SK-N-SH (cell line): ENCODE measurements around the gene TRIM47. TPM values are rescaled to one million over a fixed set of nuclear protein-coding genes. Genes with fewer than 3 reads are reported as not detected.

Source experiments
- CTCF ChIA-PET: fragments of 300-600, 350-600 bp; formaldehyde crosslinking; extraction: SDS; loops from one replicate; lab custom pipeline; 2021; lab: Yijun Ruan, JAX
- POLR2A ChIA-PET: fragments of 350-600 bp; sonication (Branson Sonifier 250); formaldehyde crosslinking; extraction: SDS; loops from one replicate; lab custom pipeline; 2020; ENCODE audit warnings: antibody characterized with exemption, inconsistent platforms; lab: Yijun Ruan, JAX
- DNase-seq: peaks from one replicate; pipeline ENCODE4 v3.0.0; 2012
- H2AFZ ChIP-seq: fragments of 200-600 bp; sonication (generic); 2 replicates; pipeline ENCODE4 v1.8.1; 2016; ENCODE audit warnings: antibody characterized with exemption, mild to moderate bottlenecking, low read depth
- H3F3A ChIP-seq: fragments of 200-600 bp; sonication (generic); replicated peaks from 2 replicates; pipeline ENCODE3; 2016; ENCODE audit warnings: antibody characterized with exemption, mild to moderate bottlenecking; ENCODE audit not compliant: insufficient read depth
- H3K27ac ChIP-seq, 2 experiments: fragments of 200-500 bp in 1 of 2; fragments of 200-600 bp in 1 of 2; sonication (Bioruptor generic) in 1 of 2; sonication (generic), shearing (Covaris generic) in 1 of 2; 2 replicates each; pipeline versions ENCODE4 v1.5.1 to v1.6.1; 2014 to 2016; ENCODE audit warnings: low read depth in 2 of 2, inconsistent platforms in 1 of 2, low read length in 1 of 2, mild to moderate bottlenecking in 1 of 2, mixed read lengths in 1 of 2
- H3K27me3 ChIP-seq: fragments of 200-600 bp; sonication (generic), shearing (Covaris generic); 2 replicates; pipeline ENCODE4 v1.6.1; 2016; ENCODE audit warnings: mixed run types; ENCODE audit not compliant: insufficient read depth
- H3K36me3 ChIP-seq, 2 experiments: fragments of 200-500 bp in 1 of 2; fragments of 200-600 bp in 1 of 2; sonication (Bioruptor generic) in 1 of 2; sonication (generic) in 1 of 2; replicated peaks in 1 of 2; 2 replicates each; pipeline versions ENCODE3 to v1.5.1; 2014 to 2016; ENCODE audit warnings: low read length in 1 of 2, mild to moderate bottlenecking in 1 of 2; ENCODE audit not compliant: insufficient read depth in 2 of 2, control insufficient read depth in 1 of 2
- H3K4me1 ChIP-seq, 2 experiments: fragments of 200-500 bp in 1 of 2; fragments of 200-600 bp in 1 of 2; sonication (Bioruptor generic) in 1 of 2; sonication (generic), shearing (Covaris generic) in 1 of 2; 2 replicates each; pipeline versions ENCODE4 v1.5.1 to v1.6.1; 2014 to 2016; ENCODE audit warnings: low read depth in 1 of 2, low read length in 1 of 2, mixed run types in 1 of 2; ENCODE audit not compliant: insufficient read depth in 2 of 2, control insufficient read depth in 1 of 2
- H3K4me2 ChIP-seq: fragments of 200-600 bp; sonication (generic), shearing (Covaris generic); 2 replicates; pipeline ENCODE4 v1.6.1; 2017; ENCODE audit warnings: mixed run types
- H3K4me3 ChIP-seq, 2 experiments: fragments of 200-500 bp in 1 of 2; fragments of 200-600 bp in 1 of 2; sonication (Bioruptor generic) in 1 of 2; sonication (generic), shearing (Covaris generic) in 1 of 2; 2 replicates each; pipeline versions ENCODE4 v1.5.1 to v1.8.1; 2014 to 2016; ENCODE audit warnings: low read depth in 2 of 2, inconsistent platforms in 1 of 2, low read length in 1 of 2, mild to moderate bottlenecking in 1 of 2, mixed read lengths in 1 of 2, moderate library complexity in 1 of 2
- H3K79me2 ChIP-seq: fragments of 200-600 bp; sonication (generic); 2 replicates; pipeline ENCODE4 v1.8.1; 2017; ENCODE audit warnings: mild to moderate bottlenecking; ENCODE audit not compliant: insufficient read depth
- H3K9ac ChIP-seq: fragments of 200-600 bp; sonication (generic); 2 replicates; pipeline ENCODE4 v1.6.1; 2017; ENCODE audit warnings: mixed run types
- H3K9me2 ChIP-seq: fragments of 200-600 bp; sonication (generic); 2 replicates; pipeline ENCODE4 v1.6.1; 2017; ENCODE audit warnings: mixed run types
- H3K9me3 ChIP-seq: fragments of 200-600 bp; sonication (generic); 2 replicates; pipeline ENCODE4 v1.6.1; 2017; ENCODE audit warnings: mixed run types, mild to moderate bottlenecking, moderate library complexity
- H4K20me1 ChIP-seq: fragments of 200-600 bp; sonication (generic); 2 replicates; pipeline ENCODE4 v1.6.1; 2017; ENCODE audit warnings: mild to moderate bottlenecking, mixed run types; ENCODE audit not compliant: insufficient read depth
- CTCF ChIP-seq: fragments of 200-600 bp; sonication (generic); IDR thresholded peaks from 2 replicates; pipeline ENCODE4 v1.6.1; 2017; ENCODE audit warnings: antibody characterized with exemption, mild to moderate bottlenecking, moderate library complexity
- EP300 ChIP-seq, 2 experiments: IDR thresholded peaks; 2 replicates each; pipeline versions ENCODE4 v1.4.0 to v1.6.1; 2012; ENCODE audit warnings: borderline replicate concordance in 1 of 2, low read depth in 1 of 2, low read length in 1 of 2
- EZH2phosphoT487 ChIP-seq: fragments of 200-600 bp; sonication (generic); IDR thresholded peaks from 2 replicates; pipeline ENCODE4 v1.6.1; 2017; ENCODE audit warnings: low read depth, mixed run types, mild to moderate bottlenecking, antibody characterized with exemption, moderate library complexity, borderline replicate concordance
- FOSL2 ChIP-seq: IDR thresholded peaks from 2 replicates; pipeline ENCODE4 v1.4.0; 2012; ENCODE audit warnings: low read depth, mild to moderate bottlenecking, moderate library complexity, borderline replicate concordance
- GABPA ChIP-seq: IDR thresholded peaks from 2 replicates; pipeline ENCODE4 v1.4.0; 2012; ENCODE audit warnings: low read depth, mild to moderate bottlenecking
- MEF2A ChIP-seq: IDR thresholded peaks from 2 replicates; pipeline ENCODE4 v1.4.0; 2012; ENCODE audit warnings: low read depth, borderline replicate concordance
- POLR2AphosphoS5 ChIP-seq: IDR thresholded peaks from 2 replicates; pipeline ENCODE4 v1.6.1; 2012; ENCODE audit warnings: low read depth, low read length
- RAD21 ChIP-seq: IDR thresholded peaks from 2 replicates; pipeline ENCODE4 v1.6.1; 2012; ENCODE audit warnings: mild to moderate bottlenecking, low read length
- RCOR1 ChIP-seq: fragments of 150-350 bp; IDR thresholded peaks from 2 replicates; pipeline ENCODE4 v1.6.1; 2017; ENCODE audit warnings: antibody characterized with exemption, low read length
- REST ChIP-seq: IDR thresholded peaks from 2 replicates; pipeline ENCODE4 v1.6.1; 2012; ENCODE audit warnings: mild to moderate bottlenecking, low read depth, low read length, moderate library complexity
- TCF12 ChIP-seq: IDR thresholded peaks from 2 replicates; pipeline ENCODE4 v1.4.0; 2012
- TEAD4 ChIP-seq: IDR thresholded peaks from 2 replicates; pipeline ENCODE4 v1.4.0; 2012; ENCODE audit warnings: mild to moderate bottlenecking, borderline replicate concordance; ENCODE audit not compliant: insufficient read depth
- USF2 ChIP-seq: fragments of 150-350 bp; IDR thresholded peaks from 2 replicates; pipeline ENCODE4 v1.6.1; 2017; ENCODE audit warnings: antibody characterized with exemption, low read length, low read depth, borderline replicate concordance
- WGBS: methylation state at CpG from one replicate; pipeline ENCODE4 v1.1.6; 2017; ENCODE audit warnings: low lambda C conversion rate; 5-methylcytosine and 5-hydroxymethylcytosine counted together
- polyA plus RNA-seq, 3 experiments: library from polyadenylated mRNA; depleted of rRNA; stranded (reverse); fragments of >200 nt; gene quantifications; 2 replicates each; pipeline ENCODE4 v1.2.3, GENCODE V29; 2012

TRIM47 gene
- polyA plus RNA-seq, 1 of the 3 experiments (the other 2 are of a cell fraction), result 5.1 TPM

- TF ChIP-seq REST, result no peak
- no peak for TF ChIP-seq RCOR1
- TF ChIP-seq TEAD4, result no peak
- TF ChIP-seq RAD21, result no peak
- TF ChIP-seq USF2, result no peak
- TF ChIP-seq TCF12, result no peak
These were observed 47.3 kb downstream of the TRIM47 start (continued) for GRCh38 chr17:75831032-75831571.

GRCh38 chr17:75830164-75831031 is 48.0 kb downstream of the TRIM47 start:
- no peak overlapping the region for H3K4me2 ChIP-seq
- H3K27ac ChIP-seq, result no peak overlapping the region
- H3K9me3 ChIP-seq, result no peaks in the 10 kb centered on the region
- peaks cover 7% of the 10 kb centered on the region for H3F3A ChIP-seq
- peaks cover 0 to 4% of the 10 kb centered on the region in 2 experiments for H3K36me3 ChIP-seq
- WGBS, result 85% methylated on average over 26 of the region's 27 CpGs
- H2AFZ ChIP-seq, result no peak overlapping the region
- no peaks in the 10 kb centered on the region for H3K79me2 ChIP-seq
- ChIA-PET CTCF (interaction anchor here (0.6 to 16.5 kb wide), 21 partner anchors 9 to 176 kb away, joined by 3 to 326 read pairs (median 11); partner anchors contain the start of genes GALK1, TRIM47, UNC13D and UNK), POLR2A (interaction anchor here (0.6 to 1.9 kb wide), 8 partner anchors 14 to 77 kb away, joined by 3 to 14 read pairs (median 3); partner anchors contain the start of genes GALK1, UNC13D and UNK)
- H3K4me3 ChIP-seq, result no peak overlapping the region
- H3K4me1 ChIP-seq, result peaks cover 5 to 27% of the 10 kb centered on the region in 2 experiments; a peak in 2 of 4 replicates
- TF ChIP-seq EP300 (IDR thresholded peaks at IDR 0.05; ENCODE audit: borderline replicate concordance in 1 of 2, low read depth in 1 of 2, low read length in 1 of 2), result no peak
- no peak for TF ChIP-seq USF2
- TF ChIP-seq FOSL2, result no peak
- TF ChIP-seq GABPA, result no peak
- no peak for TF ChIP-seq EZH2phosphoT487
- no peak for TF ChIP-seq MEF2A
- peak; percentile 46 for TF ChIP-seq RAD21
- peak; percentile 74 for TF ChIP-seq CTCF
- TF ChIP-seq POLR2AphosphoS5, result no peak
- no peaks in the 10 kb centered on the region for H4K20me1 ChIP-seq
- no peaks in the 10 kb centered on the region for H3K27me3 ChIP-seq
- DNase-seq, result peak; percentile 88
- no peak overlapping the region for H3K9ac ChIP-seq
- H3K9me2 ChIP-seq, result no peaks in the 10 kb centered on the region
